ENCODE data around the gene TRIM24.
"Not testable (repeated sequence)": the region's sequence is repeated elsewhere in the genome, so short reads cannot be mapped to it uniquely, and the experiment has no call there.

The TRIM24 gene

GRCh38 chr7:138459413-138460175, 465 bp upstream of the TRIM24 start:
- in situ Hi-C loops (cut with HindIII; ENCODE audit: low sequenced_read_pairs), result loop anchor here (5.0 kb wide), 1 partner anchor 287 kb away; no protein-coding TSS in a partner anchor

- in situ Hi-C loops (cut with HindIII; ENCODE audit: low sequenced_read_pairs), result loop anchor here (5.0 kb wide), 1 partner anchor 289 kb away; no protein-coding TSS in a partner anchor
These were observed 869 bp downstream of the TRIM24 start for GRCh38 chr7:138460649-138461607.

DNA sequence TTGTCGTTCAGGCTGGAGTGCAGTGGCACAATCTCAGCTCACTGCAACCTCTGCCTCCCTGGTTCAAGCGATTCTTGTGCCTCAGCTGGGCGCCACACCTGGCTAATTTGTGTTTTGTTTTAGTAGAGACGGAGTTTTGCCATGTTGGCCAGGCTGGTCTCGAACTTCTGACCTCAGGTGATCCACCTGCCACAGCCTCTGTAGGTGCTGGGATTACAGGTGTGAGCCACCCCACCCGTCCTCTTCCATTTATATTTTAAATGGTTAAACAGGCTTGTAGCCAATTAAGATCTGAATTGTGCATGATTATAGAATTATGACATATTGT, 3.2 kb downstream of the TRIM24 start:
- in situ Hi-C loops (cut with HindIII; ENCODE audit: low sequenced_read_pairs), result loop anchor here (5.0 kb wide), 1 partner anchor 291 kb away; no protein-coding TSS in a partner anchor

GRCh38 chr7:138465046-138465445, 5.0 kb downstream of the TRIM24 start:
- in situ Hi-C loops (cut with HindIII; ENCODE audit: low sequenced_read_pairs), result no loop called here

- in situ Hi-C loops (cut with HindIII; ENCODE audit: low sequenced_read_pairs), result not testable (repeated sequence)
These were observed 6.2 kb downstream of the TRIM24 start for GRCh38 chr7:138466069-138466756.

DNA sequence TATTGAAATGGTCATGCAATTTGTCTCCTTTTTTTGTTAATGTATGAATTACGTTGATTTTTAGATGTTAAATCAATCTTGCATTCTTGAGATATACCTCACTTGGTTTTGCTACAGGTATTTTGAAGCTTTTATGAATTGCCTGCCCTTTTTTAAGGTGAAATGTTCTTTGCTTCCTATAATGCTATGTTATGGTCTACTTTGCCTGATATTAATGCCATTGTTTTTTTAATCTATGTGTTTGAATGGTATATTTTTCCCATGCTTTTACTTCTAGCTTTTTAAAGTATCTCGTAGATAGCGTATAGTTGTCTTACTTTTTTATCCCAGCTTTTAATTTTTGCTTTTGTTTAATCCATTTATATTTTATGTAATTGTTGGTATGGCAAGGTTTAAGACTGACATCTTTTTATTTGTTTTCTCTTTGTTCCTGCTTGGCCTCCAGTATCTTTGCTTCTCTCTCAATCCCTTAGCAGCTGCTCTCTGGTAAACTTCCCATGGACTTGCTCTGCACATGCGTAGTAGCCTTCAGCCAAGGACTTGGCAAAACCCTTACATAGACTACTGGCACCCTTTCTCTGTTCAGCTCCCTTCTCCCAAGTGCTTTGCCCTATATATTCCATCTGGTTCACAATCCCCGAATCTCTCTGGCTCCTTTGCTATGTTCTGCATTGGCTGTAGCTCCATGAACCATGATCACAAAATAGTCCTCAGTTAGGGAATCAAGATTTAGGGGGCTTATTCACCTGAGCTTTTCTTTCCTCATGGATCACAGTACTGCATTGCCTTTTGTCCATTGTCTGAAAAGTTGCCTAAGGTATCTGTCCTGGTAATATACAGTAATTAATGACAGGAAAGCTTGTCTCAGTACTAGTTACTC, 8.4 kb downstream of the TRIM24 start:
- in situ Hi-C loops (cut with HindIII; ENCODE audit: low sequenced_read_pairs), result no loop called here

DNA sequence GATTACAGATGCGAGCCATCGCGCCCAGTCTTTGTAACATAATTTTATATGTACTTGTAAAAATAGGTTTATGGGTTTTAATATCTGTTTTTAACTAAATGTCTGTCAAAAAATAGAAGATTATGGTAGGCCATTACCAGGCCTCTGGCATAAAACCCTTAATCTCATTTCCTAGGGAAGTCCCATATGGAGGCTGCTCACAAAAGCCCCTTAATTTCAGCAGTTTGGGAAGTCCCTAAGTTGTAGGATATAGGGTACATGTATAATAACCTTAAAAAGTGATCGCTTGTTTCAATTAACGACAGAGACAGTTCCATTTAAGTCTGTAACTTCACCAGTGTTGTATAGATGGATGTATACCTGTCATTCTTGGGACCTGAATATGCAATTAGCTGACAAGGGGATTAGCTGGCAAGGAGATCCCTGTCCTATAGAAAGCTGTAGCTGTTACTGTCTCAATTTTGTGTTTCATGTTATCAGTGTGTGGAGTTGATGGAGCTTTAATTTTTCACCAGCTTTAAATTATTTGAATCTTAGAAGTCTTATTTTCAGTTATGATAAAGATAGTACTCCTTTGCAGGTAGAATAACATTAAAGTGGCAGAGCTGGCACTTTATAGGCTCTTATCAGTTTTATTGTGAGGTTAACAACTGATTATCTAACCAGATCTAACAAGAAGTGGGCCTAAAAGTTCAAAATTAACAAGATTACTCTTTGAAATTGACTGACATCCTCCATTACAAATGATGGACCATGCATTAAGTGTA, 10.5 kb downstream of the TRIM24 start:
- in situ Hi-C loops (cut with HindIII; ENCODE audit: low sequenced_read_pairs), result no loop called here

DNA sequence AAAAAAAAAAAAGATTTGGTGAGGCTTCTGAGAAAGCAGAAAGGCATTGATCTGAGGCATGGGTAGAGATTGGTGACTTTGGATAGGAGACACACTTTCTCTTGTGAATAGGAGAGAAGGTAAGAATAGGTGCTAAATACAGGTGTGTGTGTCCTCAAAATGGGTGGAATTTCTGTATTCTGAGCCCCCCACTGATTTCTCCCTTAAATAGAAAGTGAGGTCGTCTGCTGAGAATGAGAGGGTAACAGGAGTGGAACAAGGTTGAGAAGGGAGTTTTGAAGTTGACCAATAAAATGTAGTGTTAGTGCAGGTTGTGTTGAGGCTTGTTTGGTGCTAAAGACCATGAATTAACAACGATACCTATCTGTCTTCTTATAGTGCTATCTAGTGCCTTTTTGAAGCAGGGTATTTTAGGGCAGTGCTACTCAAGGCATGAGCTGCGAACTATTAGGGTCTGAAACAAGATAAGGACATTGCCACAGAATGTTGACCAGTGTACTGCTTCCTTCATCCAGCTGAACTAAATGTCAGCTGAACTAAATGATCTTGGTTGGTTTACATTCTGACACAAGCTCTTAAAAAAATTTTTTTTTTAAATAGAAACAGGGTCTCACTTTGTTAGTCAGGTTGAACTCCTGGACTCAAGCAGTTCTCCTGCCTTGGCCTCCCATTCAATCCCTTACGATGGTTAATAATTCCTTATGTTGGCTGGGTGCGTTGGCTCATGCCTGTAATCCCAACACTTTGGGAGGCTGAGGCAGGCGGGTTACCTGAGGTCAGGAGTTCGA, 12.4 kb downstream of the TRIM24 start:
- in situ Hi-C loops (cut with HindIII; ENCODE audit: low sequenced_read_pairs), result no loop called here

DNA sequence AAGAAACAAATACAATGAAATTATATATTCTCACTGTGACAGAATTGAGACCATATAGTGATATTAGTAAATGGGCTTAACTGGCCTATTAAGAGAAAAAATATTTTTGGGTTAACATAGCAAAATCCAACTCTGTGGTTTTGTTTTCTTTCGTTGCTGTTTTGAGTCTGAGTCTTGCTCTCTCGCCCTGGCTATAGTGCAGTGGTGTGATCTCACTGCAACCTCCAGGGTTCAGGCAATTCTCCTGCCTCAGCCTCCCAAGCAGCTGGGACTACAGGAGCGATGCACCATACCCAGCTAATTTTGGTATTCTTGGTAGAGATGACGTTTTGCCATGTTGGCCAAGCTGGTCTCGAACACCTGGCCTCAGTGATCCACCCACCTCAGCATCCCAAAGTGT, 15.3 kb downstream of the TRIM24 start:
- in situ Hi-C loops (cut with HindIII; ENCODE audit: low sequenced_read_pairs), result no loop called here

DNA sequence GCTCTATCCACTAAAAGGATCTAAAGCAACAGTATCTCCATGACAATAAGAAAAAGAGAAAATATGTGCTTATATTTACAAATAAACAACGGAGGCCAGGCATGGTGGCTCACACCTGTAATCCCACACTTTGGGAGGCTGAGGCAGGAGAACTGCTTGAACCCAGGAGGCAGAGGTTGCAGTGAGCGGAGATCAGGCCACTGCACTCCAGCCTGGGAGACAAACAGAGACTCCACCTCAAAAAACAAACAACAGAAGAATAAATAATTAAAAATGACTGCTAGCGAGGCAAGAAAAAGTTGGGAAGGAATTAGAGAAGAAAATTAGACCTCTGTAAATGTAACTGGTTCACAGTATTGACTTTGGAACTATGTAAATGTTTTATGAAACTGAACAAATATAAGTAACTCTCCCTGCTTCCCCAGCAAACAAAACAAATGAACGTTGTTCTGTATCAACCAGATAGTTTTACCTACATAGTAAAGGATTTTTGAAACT, 17.1 kb downstream of the TRIM24 start:
- in situ Hi-C loops (cut with HindIII; ENCODE audit: low sequenced_read_pairs), result no loop called here

DNA sequence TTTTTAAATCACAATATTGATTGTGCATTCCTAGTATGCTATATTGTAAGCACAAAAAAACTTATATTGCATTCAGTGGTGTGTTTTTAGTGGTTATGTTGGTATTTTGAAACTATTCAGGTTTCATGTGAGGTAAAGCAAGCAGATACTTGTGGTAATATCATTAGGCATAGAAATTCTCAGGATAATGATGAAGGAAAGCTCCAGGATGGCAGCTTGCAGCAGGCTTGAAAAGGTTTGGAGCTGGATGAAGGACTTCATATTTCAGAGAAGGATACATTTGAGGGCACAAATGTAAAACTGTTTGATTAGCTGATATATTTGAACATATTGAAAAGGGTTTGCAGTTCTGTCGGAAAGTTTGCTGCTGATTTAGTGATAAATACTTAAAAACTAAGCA, 17.5 kb downstream of the TRIM24 start:
- in situ Hi-C loops (cut with HindIII; ENCODE audit: low sequenced_read_pairs), result no loop called here

DNA sequence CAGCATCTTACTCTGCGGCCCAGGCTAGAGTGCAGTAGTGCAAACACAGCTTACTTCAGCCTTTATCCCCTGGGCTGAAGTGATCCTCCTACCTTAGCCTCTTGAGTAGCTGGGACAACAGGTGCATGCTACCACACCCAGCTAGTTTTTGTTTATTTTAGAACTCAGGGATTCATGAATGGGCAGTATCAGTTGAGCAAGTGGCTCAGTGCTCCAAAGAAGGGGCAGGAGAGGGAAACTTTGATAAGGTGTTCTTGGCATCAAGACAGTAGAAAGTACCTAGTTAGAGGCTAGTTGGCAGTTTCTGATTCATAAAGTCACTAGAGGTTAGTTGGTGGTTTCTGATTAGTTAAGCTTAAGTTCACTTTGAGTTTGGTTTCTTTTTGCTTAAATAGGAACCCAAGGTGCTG, 18.4 kb downstream of the TRIM24 start:
- in situ Hi-C loops (cut with HindIII; ENCODE audit: low sequenced_read_pairs), result no loop called here

GRCh38 chr7:138480527-138480926, 20.5 kb downstream of the TRIM24 start:
- in situ Hi-C loops (cut with HindIII; ENCODE audit: low sequenced_read_pairs), result no loop called here

DNA sequence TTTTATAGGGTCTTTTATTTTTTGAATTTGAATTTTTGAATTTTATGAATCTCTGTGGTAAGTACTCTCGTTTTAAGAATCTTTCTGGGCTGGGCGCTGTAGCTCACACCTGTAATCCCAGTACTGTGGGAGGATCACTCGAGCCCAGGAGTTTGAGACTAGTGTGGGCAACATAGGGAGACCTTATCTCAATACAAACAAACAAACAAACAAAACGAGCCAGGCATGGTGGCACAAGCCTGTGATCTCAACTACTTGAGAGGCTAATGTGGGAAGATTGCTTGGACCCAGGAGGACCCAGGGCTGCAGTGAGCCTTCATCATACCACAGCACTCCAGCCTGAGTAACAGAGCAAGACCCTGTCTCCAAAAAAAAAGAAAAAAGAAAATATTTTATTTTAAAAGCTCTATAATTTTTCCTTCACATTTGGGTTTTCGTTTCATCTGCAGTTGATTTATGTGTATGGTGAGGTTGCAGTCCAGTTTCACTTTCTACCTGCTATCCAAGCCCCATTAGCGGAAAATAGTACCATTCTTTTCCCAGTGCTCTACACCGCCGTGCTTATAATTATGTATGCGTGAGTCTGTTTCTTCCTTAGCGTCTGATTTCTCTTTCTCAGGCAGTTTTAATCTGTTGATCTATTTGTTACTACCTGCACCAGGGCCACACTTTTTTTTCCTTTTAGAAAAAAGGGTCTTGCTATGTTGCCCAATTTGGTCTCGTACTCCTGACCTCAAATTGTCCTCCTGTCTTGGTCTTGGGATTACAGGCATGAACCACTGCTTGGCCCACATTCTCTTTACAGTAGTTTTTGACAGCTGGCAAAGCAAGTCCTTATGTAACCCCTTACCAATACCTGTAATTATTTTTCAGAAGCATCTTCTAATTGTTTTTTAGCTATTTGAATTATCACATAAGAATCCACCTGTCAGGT, 21.7 kb downstream of the TRIM24 start:
- in situ Hi-C loops (cut with HindIII; ENCODE audit: low sequenced_read_pairs), result no loop called here

DNA sequence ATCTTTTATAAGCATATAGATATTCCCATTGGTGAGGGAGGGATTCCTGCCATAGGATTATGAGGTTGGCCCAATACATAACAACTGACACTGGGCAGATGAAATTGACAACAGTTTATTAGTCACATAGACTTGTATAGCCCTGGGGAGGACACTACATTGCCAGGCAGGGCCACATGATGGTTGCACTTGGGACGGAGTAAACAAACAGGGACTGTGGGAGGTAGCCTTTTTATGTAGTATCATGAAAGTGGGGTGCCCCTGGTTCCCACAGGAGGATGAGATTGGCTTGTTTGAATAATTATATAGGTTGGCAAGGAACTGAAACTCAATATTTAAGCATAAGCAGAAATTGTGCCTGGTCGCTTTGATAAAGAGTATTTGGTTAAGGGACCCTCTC, 23.5 kb downstream of the TRIM24 start:
- in situ Hi-C loops (cut with HindIII; ENCODE audit: low sequenced_read_pairs), result no loop called here

DNA sequence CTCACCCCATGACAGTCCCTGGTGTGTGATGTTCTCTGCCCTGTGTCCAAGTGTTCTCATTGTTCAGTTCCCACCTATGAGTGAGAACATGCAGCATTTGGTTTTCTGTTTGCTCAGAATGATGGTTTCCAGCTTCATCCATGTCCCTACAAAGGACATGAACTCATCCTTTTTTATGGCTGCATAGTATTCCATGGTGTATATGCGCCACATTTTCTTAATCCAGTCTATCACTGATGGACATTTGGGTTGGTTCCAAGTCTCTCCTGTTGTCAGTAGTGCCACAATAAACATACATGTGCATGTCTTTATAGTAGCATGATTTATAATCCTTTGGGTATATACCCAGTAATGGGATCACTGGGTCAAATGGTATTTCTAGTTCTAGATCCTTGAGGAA, 25.4 kb downstream of the TRIM24 start:
- in situ Hi-C loops (cut with HindIII; ENCODE audit: low sequenced_read_pairs), result not testable (repeated sequence)

DNA sequence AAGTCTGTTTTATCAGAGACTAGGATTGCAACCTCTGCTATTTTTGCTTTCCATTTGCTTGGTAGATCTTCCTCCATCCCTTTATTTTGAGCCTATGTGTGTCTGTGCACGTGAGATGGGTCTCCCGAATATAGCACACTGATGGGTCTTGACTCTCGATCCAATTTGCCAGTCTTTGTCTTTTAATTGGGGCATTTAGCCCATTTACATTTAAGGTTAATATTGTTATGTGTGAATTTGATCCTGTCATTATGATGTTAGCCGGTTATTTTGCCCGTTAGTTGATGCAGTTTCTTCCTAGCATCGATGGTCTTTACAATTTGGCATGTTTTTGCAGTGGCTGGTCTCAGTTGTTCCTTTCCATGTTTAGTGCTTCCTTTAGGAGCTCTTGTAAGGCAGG, 29.1 kb downstream of the TRIM24 start:
- in situ Hi-C loops (cut with HindIII; ENCODE audit: low sequenced_read_pairs), result not testable (repeated sequence)

Data from endothelial cell of hepatic sinusoid (primary cell).